Mammary epithelial cell (primary cell): ENCODE results near the gene TRMT44.

Experiments
- CTCF ChIP-seq, 2 donors: IDR thresholded peaks in 1 of 2; conservative IDR thresholded peaks in 1 of 2; 2 replicates each; pipeline ENCODE4 v1.5.1; 2011 to 2012; ENCODE audit warnings: inconsistent platforms in 2 of 2, low read length in 2 of 2, mild to moderate bottlenecking in 2 of 2, control low read depth in 1 of 2, low read depth in 1 of 2; ENCODE audit not compliant: insufficient read depth in 1 of 2; ENCODE audit errors: extremely low read depth in 1 of 2
- EZH2 ChIP-seq: IDR thresholded peaks from 2 replicates; pipeline ENCODE4 v1.6.1; 2012; ENCODE audit warnings: low read length, inconsistent platforms, borderline replicate concordance

- TF ChIP-seq CTCF (conservative IDR thresholded peaks at IDR 0.05 in 1 of 2, IDR thresholded peaks at IDR 0.05 in 1 of 2; ENCODE audit: extremely low read depth in 1 of 2, insufficient read depth in 1 of 2, low read depth in 1 of 2, low read length in 2 of 2), result no peak
- no peak for TF ChIP-seq EZH2
These were observed 84.2 kb downstream of the TRMT44 start for GRCh38 chr4:8524595-8525382.
